Stimulated activated CD4-positive, alpha-beta T cell treated with anti-CD3 and anti-CD28 coated beads, Interleukin-15, amount 100 ng/mL, for 24 hours (primary cell): Measurements from ENCODE around the gene COL4A2.

Source experiments
- DNase-seq: peaks from one replicate; pipeline ENCODE4 v3.0.0-alpha.2; 2020

Gene COL4A2

GRCh38 chr13:110503979-110504499 lies 197.0 kb downstream of the COL4A2 start:
- DNase-seq: no peak

- no peak for DNase-seq
Observed at GRCh38 chr13:110505594-110505993, 198.5 kb downstream of the COL4A2 start.

- no peak for DNase-seq
Observed at GRCh38 chr13:110506396-110506795, 199.3 kb downstream of the COL4A2 start.

GRCh38 chr13:110506859-110507566 lies 199.9 kb downstream of the COL4A2 start:
- no peak for DNase-seq

DNA sequence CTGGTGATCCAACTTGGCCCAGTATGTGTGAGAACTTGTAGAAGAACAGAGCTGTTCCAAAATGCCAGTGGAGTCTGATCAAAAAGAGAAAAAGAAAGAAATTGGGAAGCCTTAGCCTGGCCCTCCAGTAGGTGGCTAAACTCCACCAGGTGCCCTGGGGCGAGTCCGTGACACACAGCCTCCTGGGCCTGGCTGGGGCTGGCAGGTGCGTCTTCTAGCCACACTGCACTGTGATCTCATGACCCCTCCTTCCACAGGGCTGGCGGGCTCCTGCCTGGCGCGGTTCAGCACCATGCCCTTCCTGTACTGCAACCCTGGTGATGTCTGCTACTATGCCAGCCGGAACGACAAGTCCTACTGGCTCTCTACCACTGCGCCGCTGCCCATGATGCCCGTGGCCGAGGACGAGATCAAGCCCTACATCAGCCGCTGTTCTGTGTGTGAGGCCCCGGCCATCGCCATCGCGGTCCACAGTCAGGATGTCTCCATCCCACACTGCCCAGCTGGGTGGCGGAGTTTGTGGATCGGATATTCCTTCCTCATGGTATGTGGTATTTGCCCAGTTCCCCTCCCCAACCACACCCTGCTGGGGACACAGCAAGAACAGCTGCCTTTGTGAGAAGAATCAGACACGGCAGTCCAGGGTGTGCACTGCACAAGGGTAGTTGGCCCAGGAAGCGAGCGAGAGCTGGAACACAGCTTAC lies 200.7 kb downstream of the COL4A2 start:
- DNase-seq: no peak

- DNase-seq: no peak
Observed at GRCh38 chr13:110509478-110509926, 202.4 kb downstream of the COL4A2 start.

GRCh38 chr13:110509971-110510786 lies 203.1 kb downstream of the COL4A2 start:
- no peak for DNase-seq

DNA sequence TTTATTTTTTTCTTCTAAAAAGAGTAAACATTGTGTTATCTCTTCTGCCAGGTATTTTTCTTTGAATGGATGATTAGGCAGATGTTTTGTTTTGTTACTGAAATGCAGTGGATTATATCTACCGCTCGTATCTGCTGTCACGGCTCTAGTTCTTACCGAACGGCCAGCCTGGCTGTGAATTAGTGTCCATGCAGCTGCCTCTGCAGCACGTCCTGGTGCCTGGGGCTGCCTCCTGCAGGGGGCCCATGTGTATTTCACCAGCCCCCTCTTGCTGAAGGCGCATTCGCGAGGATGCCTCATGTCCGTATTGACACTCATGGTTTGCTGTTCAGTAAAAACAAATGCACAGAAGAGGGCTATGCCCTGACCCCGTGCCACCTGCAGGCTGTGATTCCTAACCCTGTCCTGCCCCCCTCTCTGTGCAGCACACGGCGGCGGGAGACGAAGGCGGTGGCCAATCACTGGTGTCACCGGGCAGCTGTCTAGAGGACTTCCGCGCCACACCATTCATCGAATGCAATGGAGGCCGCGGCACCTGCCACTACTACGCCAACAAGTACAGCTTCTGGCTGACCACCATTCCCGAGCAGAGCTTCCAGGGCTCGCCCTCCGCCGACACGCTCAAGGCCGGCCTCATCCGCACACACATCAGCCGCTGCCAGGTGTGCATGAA lies 204.6 kb downstream of the COL4A2 start:
- no peak for DNase-seq

- DNase-seq: no peak
Observed at GRCh38 chr13:110512198-110512740, 205.2 kb downstream of the COL4A2 start.

GRCh38 chr13:110516500-110516899 lies 209.4 kb downstream of the COL4A2 start:
- DNase-seq: no peak

- no peak for DNase-seq
Observed at GRCh38 chr13:110517505-110518225, 210.6 kb downstream of the COL4A2 start.

DNA sequence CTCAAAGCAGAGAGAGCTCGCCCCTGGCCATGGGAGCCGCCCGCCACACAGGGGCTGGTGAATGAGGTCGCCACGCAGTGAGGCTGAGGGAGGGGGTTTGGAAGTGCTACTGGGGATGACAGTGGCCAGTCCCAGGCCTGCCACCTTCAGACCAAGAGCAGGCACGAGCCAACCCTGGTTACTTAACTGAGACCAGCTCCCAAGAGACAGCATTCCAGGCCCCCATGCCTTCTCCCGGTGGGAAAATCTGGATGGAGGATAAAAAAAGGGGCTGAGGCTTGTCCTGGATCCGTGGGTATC lies 211.1 kb downstream of the COL4A2 start:
- DNase-seq: no peak

DNA sequence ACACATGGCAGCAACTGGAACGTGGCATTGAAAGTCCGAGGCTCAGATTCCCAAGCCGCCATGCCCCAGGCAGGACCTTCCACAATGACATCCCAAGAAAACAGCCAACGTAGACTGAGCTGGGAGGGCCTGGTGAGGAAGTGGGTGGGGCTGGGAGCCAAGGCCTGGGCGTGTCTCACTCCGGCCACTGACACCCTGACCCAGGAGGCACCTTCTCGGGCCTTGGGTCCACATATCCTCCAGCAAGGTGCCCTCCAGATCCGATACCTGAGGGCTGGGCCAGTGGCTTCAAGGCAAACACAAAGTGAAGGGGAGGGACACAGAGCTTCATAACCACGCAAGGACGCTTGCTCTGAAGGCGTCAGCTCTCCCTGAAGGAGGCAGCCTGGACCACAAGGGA lies 211.5 kb downstream of the COL4A2 start:
- no peak for DNase-seq

GRCh38 chr13:110519046-110519445 lies 212.0 kb downstream of the COL4A2 start:
- DNase-seq: no peak

DNA sequence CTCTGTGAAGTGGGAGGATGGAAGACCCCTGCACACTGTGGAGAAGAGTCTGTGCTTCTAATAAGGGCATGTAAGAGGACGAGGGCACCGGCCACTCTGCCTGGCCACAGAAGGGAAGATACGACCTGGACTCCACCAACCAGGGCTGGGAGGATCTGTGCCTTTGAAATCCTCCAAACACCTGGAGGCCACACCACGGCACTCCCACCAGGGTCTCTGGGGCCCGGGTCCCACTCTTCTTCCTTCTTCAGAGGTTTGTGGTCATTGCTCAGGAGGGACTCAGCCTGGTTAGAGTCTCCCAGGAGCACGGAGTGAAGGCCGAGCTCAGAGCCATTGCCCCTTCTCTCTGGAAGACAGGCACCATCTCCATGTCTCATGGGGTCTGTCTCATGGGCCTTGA lies 212.4 kb downstream of the COL4A2 start:
- no peak for DNase-seq

- DNase-seq: no peak
Observed at GRCh38 chr13:110520431-110521295, 213.6 kb downstream of the COL4A2 start.

- no peak for DNase-seq
Observed at GRCh38 chr13:110521296-110521680, 214.2 kb downstream of the COL4A2 start.

- no peak for DNase-seq
Observed at GRCh38 chr13:110521946-110522345, 214.9 kb downstream of the COL4A2 start.

DNA sequence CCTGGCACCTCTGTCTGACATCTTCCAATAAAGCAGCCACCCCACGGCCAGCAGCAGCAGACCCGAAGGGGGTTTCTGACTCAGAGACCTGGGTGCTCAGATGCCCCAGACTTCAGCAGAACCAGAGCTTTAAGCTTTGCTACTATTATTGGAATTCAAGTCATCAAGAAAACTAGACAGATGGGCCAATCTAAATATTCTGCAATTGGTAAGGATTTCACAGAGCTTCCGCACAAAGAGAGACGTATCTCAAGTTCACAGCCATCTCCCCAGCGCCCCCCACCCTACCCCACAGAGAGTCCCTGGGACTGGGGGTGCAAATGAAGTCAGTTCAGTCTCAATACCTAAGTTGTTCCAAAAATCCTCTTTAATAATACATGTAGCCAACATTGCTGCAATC lies 215.6 kb downstream of the COL4A2 start:
- DNase-seq: no peak

DNA sequence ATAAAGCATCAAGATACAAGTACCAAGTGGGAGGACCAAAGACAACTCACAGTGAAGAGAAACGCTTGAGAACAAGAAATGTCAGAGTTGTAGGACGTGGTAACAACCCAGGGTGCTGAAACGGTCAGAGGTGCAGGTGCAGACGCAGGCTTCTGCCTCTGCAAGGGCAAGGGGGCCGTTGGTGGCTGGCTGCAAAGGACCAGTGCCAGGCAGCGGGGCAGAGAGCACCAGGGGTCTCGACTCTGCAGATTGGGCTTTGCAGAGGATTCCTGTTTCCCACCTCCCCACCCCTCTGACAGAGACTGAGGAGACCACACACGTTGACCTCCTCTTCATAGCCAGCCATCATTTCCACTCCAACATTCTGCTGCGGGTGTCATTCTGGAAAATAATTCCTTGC lies 216.1 kb downstream of the COL4A2 start:
- no peak for DNase-seq
